Measurements from ENCODE around the gene LAMB1. TPM values are rescaled to one million over a fixed set of nuclear protein-coding genes. Genes with fewer than 3 reads are reported as not detected.

LAMB1 gene
- total RNA-seq, 4 donors from 2014 or later: 22.5 to 101 (median 32.5) TPM

GRCh38 chr7:108000875-108001763, 1.8 kb downstream of the LAMB1 start:
- 29 to 45% methylated on average over 16 to 17 of the region's 37 CpGs for WGBS, 2 donors
- no peak for DNase-seq
- H3K4me1 ChIP-seq: peaks cover 3 to 79% (median 44%) of the 10 kb centered on the region in 3 donors
- peaks cover 0 to 36% (median 0%) of the 10 kb centered on the region in 4 donors for H3K27me3 ChIP-seq
- intact Hi-C loops (cut with DNase I): no loop called here
- TF ChIP-seq CTCF (IDR thresholded peaks at IDR 0.05): no peak
- TF ChIP-seq POLR2A (IDR thresholded peaks at IDR 0.05): no peak
- no peaks in the 10 kb centered on the region for H3K9me3 ChIP-seq
- H3K27ac ChIP-seq: peak overlapping the region; percentile 68 to 89 (median 84)
- peak overlapping the region; percentile 46 to 79 (median 70) for H3K4me3 ChIP-seq
- H3K36me3 ChIP-seq: peaks cover 0 to 7% (median 0%) of the 10 kb centered on the region in 3 donors

- Histone ChIP-seq H3K9me3 (no peaks in the 10 kb centered on the region), H3K36me3 (peaks cover 0 to 7% (median 0%) of the 10 kb centered on the region in 3 donors), H3K4me1 (peaks cover 3 to 91% (median 55%) of the 10 kb centered on the region in 3 donors), H3K27me3 (peaks cover 0 to 36% (median 0%) of the 10 kb centered on the region in 4 donors), H3K27ac (peak overlapping the region in 3 of 4 donors; percentile 81 to 89 (median 87)), H3K4me3 (peak overlapping the region in 2 of 4 donors; percentile 75 to 79)
- DNase-seq: no peak
- 58 to 74% methylated on average over 4 of the region's 4 CpGs for WGBS, 2 donors
- no peak for TF ChIP-seq CTCF (IDR thresholded peaks at IDR 0.05)
- TF ChIP-seq POLR2A (IDR thresholded peaks at IDR 0.05): no peak
- intact Hi-C loops (cut with DNase I): no loop called here
Measured at GRCh38 chr7:107999779-108000560, 3.0 kb downstream of the LAMB1 start.

- TF ChIP-seq CTCF (IDR thresholded peaks at IDR 0.05) (no peak), POLR2A (IDR thresholded peaks at IDR 0.05) (no peak)
- WGBS, 2 donors: 72 to 78% methylated on average over 3 of the region's 3 CpGs
- H3K27ac ChIP-seq: peak overlapping the region in 3 of 4 donors; percentile 46 to 89 (median 48)
Measured at GRCh38 chr7:107998660-107999480, 4.1 kb downstream of the LAMB1 start.

GRCh38 chr7:107998150-107998549, 4.8 kb downstream of the LAMB1 start:
- H3K9me3 ChIP-seq: no peaks in the 10 kb centered on the region
- no peak for DNase-seq
- H3K36me3 ChIP-seq: peaks cover 0 to 19% (median 0%) of the 10 kb centered on the region in 3 donors
- peak overlapping the region in 1 of 4 donors; percentile 49 for H3K27ac ChIP-seq
- H3K27me3 ChIP-seq: peaks cover 0 to 22% (median 0%) of the 10 kb centered on the region in 4 donors
- WGBS, 2 donors: 33 to 59% methylated on average over 2 of the region's 2 CpGs
- peaks cover 0 to 94% (median 41%) of the 10 kb centered on the region in 3 donors for H3K4me1 ChIP-seq
- TF ChIP-seq CTCF (IDR thresholded peaks at IDR 0.05) (no peak), POLR2A (IDR thresholded peaks at IDR 0.05) (no peak)
- no peak overlapping the region for H3K4me3 ChIP-seq
- intact Hi-C loops (cut with DNase I): no loop called here

More at GRCh38 chr7:107998660-107999480, 4.1 kb downstream of the LAMB1 start:
- DNase-seq: no peak
- H3K36me3 ChIP-seq: peaks cover 0 to 12% (median 0%) of the 10 kb centered on the region in 3 donors
- H3K4me3 ChIP-seq: peak overlapping the region in 1 of 4 donors; percentile 2
- intact Hi-C loops (cut with DNase I): no loop called here
- peaks cover 0 to 29% (median 0%) of the 10 kb centered on the region in 4 donors for H3K27me3 ChIP-seq
- H3K4me1 ChIP-seq: peaks cover 3 to 94% (median 49%) of the 10 kb centered on the region in 3 donors
- no peaks in the 10 kb centered on the region for H3K9me3 ChIP-seq

Data from esophagus squamous epithelium (tissue), 5 donors.